Cardiac fibroblast (primary cell): Measurements from ENCODE around the gene GPM6B.

Experiments
- DNase-seq, 2 donors: peaks; one replicate each; pipeline versions ENCODE4 v3.0.0 to v3.0.0-alpha.2; 2010; ENCODE audit warnings: low read depth in 2 of 2
- H3K4me3 ChIP-seq, 2 donors: replicated peaks in 1 of 2; 1 replicate in 1 of 2; 2 replicates in 1 of 2; pipeline ENCODE4 v1.5.1; 2011; ENCODE audit warnings: low read depth in 2 of 2, low read length in 2 of 2, mild to moderate bottlenecking in 2 of 2, moderate library complexity in 1 of 2
- TF ChIP-seq, protein P1 (sequence below): IDR thresholded peaks from one replicate; pipeline ENCODE4 v1.5.1; 2011; ENCODE audit warnings: low read depth, mild to moderate bottlenecking, low read length, inconsistent platforms

Gene GPM6B

DNA sequence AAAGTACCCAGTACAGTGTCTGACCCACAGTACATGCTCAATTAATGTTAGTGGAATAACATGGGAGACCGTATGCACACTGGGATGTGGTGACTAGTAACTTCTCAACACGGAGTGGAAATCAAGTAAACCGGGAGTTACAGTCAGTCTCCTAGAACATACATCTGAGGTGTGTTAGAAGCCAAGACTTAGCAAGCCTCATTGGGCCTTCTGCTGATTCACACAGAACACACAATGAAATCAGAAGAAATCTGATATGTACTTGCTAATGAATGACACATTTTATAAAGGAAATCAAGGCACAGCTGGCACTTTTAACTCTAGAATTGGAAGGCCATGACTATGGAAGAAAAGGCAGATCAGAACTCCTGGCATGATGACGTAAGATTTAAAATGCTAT lies 95.5 kb downstream of the GPM6B start:
- TF ChIP-seq, protein P1, sequence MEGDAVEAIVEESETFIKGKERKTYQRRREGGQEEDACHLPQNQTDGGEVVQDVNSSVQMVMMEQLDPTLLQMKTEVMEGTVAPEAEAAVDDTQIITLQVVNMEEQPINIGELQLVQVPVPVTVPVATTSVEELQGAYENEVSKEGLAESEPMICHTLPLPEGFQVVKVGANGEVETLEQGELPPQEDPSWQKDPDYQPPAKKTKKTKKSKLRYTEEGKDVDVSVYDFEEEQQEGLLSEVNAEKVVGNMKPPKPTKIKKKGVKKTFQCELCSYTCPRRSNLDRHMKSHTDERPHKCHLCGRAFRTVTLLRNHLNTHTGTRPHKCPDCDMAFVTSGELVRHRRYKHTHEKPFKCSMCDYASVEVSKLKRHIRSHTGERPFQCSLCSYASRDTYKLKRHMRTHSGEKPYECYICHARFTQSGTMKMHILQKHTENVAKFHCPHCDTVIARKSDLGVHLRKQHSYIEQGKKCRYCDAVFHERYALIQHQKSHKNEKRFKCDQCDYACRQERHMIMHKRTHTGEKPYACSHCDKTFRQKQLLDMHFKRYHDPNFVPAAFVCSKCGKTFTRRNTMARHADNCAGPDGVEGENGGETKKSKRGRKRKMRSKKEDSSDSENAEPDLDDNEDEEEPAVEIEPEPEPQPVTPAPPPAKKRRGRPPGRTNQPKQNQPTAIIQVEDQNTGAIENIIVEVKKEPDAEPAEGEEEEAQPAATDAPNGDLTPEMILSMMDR = no peak
- no peak for DNase-seq
- no peak overlapping the region for H3K4me3 ChIP-seq
